C1 segment of cervical spinal cord (tissue), 14 donors: ENCODE data around the gene PKP1.
A peak's percentile ranks its signal among the peaks of the same experiment; 100 is the strongest.
"Not testable (repeated sequence)": the region's sequence is repeated elsewhere in the genome, so short reads cannot be mapped to it uniquely, and the experiment has no call there.

Experiments used
- DNase-seq, 14 donors: peaks; one replicate each; lab custom pipeline; 2025; lab: John Stamatoyannopoulos, UW

The PKP1 gene

DNA sequence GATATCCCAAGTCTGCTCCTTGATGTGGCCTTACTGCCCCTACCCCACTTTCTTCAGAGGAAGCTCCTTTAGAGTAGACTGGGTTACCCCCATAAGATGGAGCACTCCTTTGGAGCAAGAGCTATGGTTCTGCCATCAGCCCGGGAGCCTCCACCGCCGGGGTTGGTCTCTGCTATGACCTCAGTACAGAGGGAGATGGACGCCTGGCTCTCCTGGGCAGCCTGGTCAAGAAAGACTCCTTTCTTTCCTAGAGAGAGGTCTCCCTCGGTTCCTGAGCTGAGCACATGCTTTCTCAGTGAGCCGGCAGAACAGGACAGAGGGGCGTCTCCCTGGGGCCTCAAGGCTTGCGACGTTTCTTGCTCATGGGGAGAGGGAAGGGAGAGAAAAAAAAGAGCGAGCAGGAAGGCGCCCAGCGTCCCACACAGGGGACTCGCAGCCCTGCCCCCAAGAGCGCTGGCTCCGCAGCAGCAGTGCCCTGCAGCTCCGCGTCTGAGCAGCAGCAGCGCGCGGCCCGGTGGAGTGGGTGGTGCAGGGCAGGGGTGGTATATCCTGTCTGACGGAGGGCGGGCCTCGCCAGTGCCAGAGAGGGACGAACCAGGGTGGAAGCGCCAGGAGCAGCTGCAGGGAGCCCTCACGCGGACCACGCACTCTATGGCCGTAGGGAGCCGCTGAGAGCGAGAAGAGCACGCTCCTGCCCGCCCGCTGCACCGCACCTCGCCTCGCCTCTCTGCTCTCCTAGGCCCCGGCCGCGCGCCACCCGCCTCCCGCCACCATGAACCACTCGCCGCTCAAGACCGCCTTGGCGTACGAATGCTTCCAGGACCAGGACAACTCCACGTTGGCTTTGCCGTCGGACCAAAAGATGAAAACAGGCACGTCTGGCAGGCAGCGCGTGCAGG is at the start of gene PKP1:
Gene PKP1 (plus strand): TSS at position 576 of the 899 bp plus-strand sequence. CDS start 197 bp downstream, at position 773.
- no peak for DNase-seq

GRCh38 chr1:201239646-201240045 is 43.7 kb upstream of the PKP1 start:
- not testable (repeated sequence) for DNase-seq

GRCh38 chr1:201240171-201240570 is 43.1 kb upstream of the PKP1 start:
- DNase-seq = no peak

DNA sequence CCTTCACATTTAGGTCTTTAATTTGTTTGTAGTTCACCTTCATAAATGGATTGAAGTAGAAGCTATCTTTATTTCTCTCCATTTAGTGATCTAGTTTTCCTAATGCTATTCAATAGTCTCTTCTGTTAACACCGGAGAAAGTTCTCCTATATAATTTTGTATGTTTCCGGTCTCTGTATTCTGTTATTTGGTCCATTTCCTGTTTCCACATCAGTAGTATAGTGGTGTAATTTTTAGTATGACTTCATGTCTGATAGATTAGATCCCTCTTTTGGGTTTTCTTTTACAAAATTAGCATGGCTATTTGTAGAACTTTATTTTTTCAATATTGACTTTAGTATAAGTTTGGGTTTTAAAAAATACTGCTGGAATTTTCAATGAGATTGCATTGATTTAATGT is 41.6 kb upstream of the PKP1 start:
- no peak for DNase-seq

- DNase-seq = no peak
Observed at GRCh38 chr1:201245082-201245481, 38.2 kb upstream of the PKP1 start.

- DNase-seq = no peak
Observed at GRCh38 chr1:201248721-201249559, 34.4 kb upstream of the PKP1 start.

- no peak for DNase-seq
Observed at GRCh38 chr1:201250326-201251011, 32.8 kb upstream of the PKP1 start.

GRCh38 chr1:201251411-201251810 is 31.9 kb upstream of the PKP1 start:
- DNase-seq = no peak

DNA sequence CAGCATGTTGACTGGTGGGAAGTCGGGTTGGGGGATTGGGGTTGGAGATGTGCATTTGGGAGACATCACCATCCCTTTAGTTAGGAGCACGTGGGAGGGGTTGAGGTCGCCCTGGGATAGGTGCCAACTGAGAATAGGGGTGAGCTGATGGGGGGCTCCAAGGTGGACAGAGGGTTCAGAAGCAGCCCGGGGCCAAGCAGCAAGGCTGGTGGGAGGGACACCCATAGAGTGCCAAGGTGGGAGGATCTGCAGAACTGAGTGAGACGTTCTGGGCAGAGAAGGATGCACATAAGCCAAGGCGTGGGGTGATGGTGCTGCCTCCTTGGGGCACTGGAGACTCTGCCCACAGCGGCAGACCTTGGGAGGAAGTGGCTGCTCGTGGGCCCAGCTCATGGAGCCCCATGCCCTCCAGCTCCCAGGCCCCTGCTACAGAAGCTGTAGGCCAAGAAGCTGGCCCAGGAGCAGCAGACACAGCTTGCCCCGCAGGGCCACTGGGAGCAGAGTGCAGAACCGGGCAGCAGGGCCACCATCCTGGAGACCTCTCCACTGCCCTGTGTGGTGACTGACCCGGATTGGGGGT is 31.4 kb upstream of the PKP1 start:
- no peak for DNase-seq

DNA sequence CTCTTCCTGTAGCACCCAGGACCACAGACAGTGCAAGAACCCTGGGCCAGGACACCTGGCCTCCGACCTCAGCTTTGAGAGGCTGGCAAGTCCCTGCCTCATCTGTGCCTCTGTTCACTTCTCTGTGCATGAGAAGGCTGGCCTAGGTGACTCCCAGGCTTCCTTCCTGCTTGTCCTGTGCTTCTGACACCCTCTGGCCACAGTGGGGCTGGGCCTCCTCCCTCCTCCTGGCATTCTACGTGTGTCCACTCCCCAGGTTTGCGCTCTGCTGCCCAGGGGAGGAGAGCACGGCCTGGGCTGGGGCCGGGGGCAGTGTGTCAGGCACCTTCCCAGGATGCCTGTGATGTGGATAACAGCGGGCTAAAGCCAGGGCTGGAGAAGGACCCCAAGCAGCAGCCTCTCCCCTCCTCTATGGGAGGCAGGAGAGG is 30.3 kb upstream of the PKP1 start:
- DNase-seq = no peak

DNA sequence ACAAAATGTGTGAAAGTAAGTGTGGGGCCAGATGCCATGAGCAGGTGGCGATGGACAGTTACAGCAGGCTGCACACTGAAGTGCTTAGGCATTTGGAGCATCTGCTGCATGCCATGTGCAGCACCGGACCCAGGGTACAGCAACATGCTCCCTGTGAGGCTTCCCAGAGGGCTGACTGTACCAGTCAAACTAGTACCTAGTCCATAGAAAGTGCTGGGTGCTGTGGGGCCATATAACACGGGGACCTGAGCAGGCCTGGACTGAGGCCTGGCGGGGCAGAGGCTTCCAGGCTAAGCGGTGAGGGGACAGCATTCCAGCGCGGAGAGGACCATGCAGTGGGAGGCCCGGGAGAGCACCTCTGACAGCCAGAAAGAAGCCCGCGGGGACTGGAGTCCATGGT is 29.9 kb upstream of the PKP1 start:
- no peak for DNase-seq

GRCh38 chr1:201253906-201254624 is 29.2 kb upstream of the PKP1 start:
- no peak for DNase-seq

DNA sequence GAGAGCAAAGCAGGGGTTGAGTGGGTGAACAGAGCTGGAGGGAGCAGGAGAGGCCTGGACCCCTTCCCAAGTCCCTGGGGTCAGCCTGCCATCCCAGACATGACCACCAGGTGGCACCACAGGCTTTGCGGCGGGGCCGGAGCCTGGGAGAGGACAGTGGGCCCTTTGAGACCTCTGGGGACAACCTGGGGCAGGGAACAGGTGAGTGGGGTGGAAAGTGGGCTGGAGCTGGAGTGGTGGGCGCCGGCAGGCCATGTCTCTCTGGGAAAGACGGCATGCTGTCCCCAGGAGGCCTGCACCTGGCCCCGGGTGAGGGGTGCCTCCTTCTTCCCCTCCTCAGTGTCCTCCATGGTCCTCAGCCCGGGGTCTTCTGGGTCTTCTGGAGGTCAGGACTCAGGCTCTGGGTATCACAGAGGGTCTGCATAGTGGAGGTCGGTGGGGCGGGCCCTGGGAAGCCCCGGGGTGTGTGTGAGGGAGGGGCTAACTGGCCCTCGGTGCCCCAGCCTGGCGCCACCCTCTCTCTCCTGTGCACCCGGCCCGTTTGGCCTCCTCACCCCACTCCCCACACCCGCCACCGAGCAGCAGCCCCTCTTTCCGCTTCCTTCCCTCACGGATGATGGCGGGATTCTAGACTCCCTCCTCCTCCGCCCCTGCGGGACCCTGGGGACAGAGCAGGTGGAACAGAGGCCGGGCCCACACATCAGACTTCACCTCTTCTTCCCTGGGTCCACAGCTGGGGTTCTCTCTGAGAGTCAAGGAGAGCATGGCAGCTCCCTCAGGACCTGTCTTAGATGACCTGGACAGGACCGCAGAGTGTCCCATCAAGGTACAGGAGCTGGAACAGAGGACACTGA is 28.5 kb upstream of the PKP1 start:
- DNase-seq = peak in 9 of 14 donors; percentile 4 to 71 (median 25)

- no peak for DNase-seq
Observed at GRCh38 chr1:201255479-201256362, 27.6 kb upstream of the PKP1 start.

- DNase-seq = not testable (repeated sequence)
Observed at GRCh38 chr1:201258132-201258531, 25.2 kb upstream of the PKP1 start.

- no peak for DNase-seq
Observed at GRCh38 chr1:201258763-201259230, 24.5 kb upstream of the PKP1 start.

DNA sequence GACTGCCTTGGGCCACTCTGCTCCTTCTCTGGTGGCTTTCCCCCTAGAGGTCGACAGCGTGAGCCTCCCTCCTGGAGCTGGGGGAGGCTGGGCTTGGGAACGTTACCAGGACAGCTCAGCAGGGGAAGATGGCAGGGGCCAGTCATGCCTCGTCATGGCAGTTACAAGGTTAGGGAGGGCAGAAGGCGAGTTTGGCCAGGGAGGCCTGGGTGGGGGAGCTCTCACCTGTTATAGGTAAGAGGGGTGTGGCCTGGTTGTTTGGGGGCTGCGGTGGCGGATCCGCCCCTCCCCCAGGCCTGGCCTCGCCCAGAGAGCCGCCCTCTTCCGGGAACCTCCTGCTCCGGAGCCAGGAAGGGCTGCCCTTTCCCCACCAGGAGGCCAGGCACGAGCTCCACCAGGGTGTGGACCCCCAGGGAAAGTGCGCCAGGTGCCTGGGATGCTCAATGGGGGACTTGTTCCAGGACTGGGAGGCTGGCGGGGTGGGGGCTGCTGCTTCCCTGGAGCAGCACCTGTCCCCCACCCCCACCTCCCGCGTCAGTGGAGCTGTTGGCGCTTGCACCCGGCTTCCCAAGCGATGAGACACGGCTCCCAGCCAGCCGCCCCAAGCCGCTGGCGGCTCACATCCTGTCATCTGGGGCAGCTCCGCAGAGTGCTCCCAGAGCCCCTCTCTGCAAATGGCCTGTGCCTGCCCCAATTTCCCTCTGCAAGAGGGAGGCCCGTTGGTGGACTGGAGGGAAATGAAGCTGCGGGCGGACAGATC is 23.6 kb upstream of the PKP1 start:
- no peak for DNase-seq

- no peak for DNase-seq
Observed at GRCh38 chr1:201260236-201260590, 23.1 kb upstream of the PKP1 start.
